ENCODE results near the gene SASH3. TPM values are rescaled to one million over a fixed set of nuclear protein-coding genes. Genes with fewer than 3 reads are reported as not detected.
"Not testable (repeated sequence)": the region's sequence is repeated elsewhere in the genome, so short reads cannot be mapped to it uniquely, and the experiment has no call there.

SASH3 gene
- 100 to 1,000 TPM; 126 to 133 TPM for total RNA-seq

DNA sequence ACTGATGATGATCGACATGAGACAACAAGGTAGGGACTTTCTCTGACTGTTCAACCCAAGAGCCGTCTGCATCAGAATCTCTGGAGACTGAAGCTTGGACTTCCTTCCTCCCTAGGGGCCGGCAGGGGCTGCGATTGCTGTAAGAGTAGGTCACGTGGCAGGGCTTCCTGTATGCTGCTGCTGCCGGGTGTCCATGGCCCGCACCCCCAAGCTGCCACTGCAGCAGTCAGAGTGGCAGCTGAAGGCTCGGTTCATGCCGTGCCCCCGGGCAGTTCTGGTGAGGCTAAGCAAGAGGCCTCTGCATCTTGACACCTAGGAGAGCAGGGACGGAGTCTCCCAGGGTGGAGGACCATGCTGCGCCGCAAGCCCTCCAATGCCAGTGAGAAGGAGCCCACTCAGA lies at the start of gene SASH3:
TSS of gene SASH3 (plus strand) at position 203 of the 400 bp plus-strand sequence. CDS start at position 352, 149 bp downstream.
- no peaks in the 10 kb centered on the region for H3K9me3 Mint-ChIP-seq
- H3K27ac Mint-ChIP-seq: peak within 1 kb of the TSS; percentile 97
- CTCF ChIA-PET: interaction anchor here (1.4 to 5.6 kb wide), 3 partner anchors 10 to 44 kb away, joined by 3 to 40 read pairs (median 9); no protein-coding TSS in a partner anchor
- no peaks in the 10 kb centered on the region for H3K27me3 Mint-ChIP-seq
- intact Hi-C loops (cut with micrococcal nuclease): loop anchor here (2.0 to 5.0 kb wide), 5 partner anchors 19 to 623 kb away; partner anchors contain the start of genes BCORL1, RAB33A and RBMX2
- H3K36me3 Mint-ChIP-seq: peaks cover 47% of the 10 kb centered on the region
- H3K4me3 Mint-ChIP-seq: peak within 1 kb of the TSS; percentile 79
- DNase-seq: peak; percentile 81
- peaks cover 50% of the 10 kb centered on the region for H3K4me1 Mint-ChIP-seq (ENCODE audit: low read depth)
- POLR2A ChIA-PET: interaction anchor here (0.9 to 8.2 kb wide), 3 partner anchors 9 to 21 kb away, joined by 3 to 58 read pairs (median 3); no protein-coding TSS in a partner anchor

DNA sequence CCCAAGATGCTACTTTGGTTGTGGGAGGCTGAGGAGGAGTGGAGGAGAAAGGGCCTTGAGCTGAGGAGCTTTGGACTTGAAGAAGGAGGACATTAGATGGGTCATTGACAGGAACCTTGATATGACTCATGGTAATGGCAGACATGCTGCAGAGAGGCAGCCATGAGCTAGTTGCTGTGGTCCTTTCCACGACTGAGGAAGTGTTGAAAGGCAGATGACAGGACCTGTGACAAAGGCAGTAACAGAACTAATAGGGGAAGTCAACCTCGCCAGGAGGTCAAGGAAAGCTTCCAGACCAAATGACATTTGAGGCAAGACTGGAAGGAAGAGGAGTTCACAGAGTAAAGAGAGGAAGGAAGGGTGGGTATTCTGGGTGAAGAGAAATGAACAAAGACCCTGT lies 48.5 kb upstream of the SASH3 start:
- Mint-ChIP-seq H3K27ac (no peak overlapping the region), H3K27me3 (no peaks in the 10 kb centered on the region), H3K4me3 (no peak overlapping the region), H3K4me1 (ENCODE audit: low read depth) (peaks cover 24% of the 10 kb centered on the region), H3K9me3 (no peaks in the 10 kb centered on the region), H3K36me3 (no peaks in the 10 kb centered on the region)
- no peak for DNase-seq
- intact Hi-C loops (cut with micrococcal nuclease): no loop called here
- ChIA-PET CTCF (no interaction called here), POLR2A (no interaction called here)

DNA sequence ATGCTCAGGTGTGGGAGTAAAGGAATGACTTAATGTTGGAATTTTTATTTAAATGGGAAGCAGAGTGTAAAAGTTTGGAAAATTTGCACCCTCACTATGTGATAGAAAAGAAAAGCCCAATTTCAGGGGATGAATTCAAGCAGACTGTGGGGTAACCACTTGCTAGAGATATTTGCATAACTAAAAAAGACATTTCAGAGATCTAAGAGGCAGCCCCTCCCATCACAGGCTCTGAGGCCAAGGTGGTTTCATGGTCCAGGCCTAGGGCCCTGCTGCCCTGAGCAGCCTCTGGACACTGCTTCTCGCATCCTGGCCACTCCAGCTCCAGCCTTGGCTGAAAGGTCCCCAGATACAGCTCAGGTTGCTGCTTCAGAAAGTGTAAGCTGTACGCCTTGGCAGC lies 46.9 kb upstream of the SASH3 start:
- ChIA-PET CTCF (no interaction called here), POLR2A (no interaction called here)
- Mint-ChIP-seq H3K36me3 (no peaks in the 10 kb centered on the region), H3K9me3 (no peaks in the 10 kb centered on the region), H3K27me3 (no peaks in the 10 kb centered on the region), H3K4me3 (no peak overlapping the region), H3K27ac (no peak overlapping the region), H3K4me1 (ENCODE audit: low read depth) (peaks cover 25% of the 10 kb centered on the region)
- intact Hi-C loops (cut with micrococcal nuclease): no loop called here
- no peak for DNase-seq

DNA sequence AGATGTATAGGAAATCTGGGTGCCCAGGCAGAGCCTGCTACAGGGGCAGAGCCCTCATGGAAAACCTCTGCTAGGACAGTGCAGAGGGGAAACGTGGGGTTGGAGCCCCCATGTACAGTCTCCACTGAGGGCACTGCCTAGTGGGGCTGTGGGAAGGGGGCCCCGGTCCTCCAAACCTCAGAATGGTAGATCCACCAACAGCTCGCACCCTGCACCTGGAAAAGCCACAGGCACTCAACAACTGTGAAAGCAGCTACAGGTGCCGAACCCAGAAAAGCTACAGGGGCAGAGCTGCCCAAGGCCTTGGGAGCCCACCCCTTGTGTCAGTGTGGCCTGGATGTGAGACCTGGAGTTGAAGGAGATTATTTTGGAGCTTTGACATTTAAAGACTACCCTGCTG lies 46.4 kb upstream of the SASH3 start:
- peaks cover 29% of the 10 kb centered on the region for H3K4me1 Mint-ChIP-seq (ENCODE audit: low read depth)
- H3K27ac Mint-ChIP-seq: no peak overlapping the region
- H3K27me3 Mint-ChIP-seq: no peaks in the 10 kb centered on the region
- intact Hi-C loops (cut with micrococcal nuclease): no loop called here
- POLR2A ChIA-PET: no interaction called here
- no peak for DNase-seq
- no peaks in the 10 kb centered on the region for H3K36me3 Mint-ChIP-seq
- CTCF ChIA-PET: no interaction called here
- H3K4me3 Mint-ChIP-seq: no peak overlapping the region
- H3K9me3 Mint-ChIP-seq: no peaks in the 10 kb centered on the region

DNA sequence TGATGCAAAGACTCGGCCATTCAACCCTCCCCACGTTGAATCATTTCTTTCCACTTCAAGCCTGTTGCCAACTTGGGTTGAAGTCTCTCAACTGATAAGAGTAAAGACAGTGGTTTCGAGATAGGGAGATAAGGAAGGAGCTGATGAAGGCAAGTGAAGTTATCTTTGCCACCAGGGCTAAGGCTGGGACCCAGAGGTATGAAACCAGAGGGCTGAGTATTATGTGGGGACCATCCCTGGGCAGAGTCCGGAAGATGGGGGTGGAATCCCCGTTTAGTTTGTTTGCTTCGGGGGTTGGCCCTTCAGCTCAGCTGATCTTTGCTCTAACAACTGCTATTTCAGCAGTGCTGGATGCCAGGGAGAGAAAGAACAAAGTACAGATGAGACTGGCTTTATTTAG lies 43.3 kb upstream of the SASH3 start:
- Mint-ChIP-seq H3K27ac (peak overlapping the region; percentile 3), H3K4me1 (ENCODE audit: low read depth) (peaks cover 18% of the 10 kb centered on the region), H3K36me3 (no peaks in the 10 kb centered on the region), H3K27me3 (no peaks in the 10 kb centered on the region), H3K4me3 (no peak overlapping the region), H3K9me3 (no peaks in the 10 kb centered on the region)
- POLR2A ChIA-PET: interaction anchor here (0.6 to 0.8 kb wide), 3 partner anchors 34 to 170 kb away, joined by 3 read pairs; no protein-coding TSS in a partner anchor
- CTCF ChIA-PET: interaction anchor here (1.2 to 2.5 kb wide), 4 partner anchors 10 to 100 kb away, joined by 3 to 12 read pairs (median 3); no protein-coding TSS in a partner anchor
- intact Hi-C loops (cut with micrococcal nuclease): no loop called here
- no peak for DNase-seq

DNA sequence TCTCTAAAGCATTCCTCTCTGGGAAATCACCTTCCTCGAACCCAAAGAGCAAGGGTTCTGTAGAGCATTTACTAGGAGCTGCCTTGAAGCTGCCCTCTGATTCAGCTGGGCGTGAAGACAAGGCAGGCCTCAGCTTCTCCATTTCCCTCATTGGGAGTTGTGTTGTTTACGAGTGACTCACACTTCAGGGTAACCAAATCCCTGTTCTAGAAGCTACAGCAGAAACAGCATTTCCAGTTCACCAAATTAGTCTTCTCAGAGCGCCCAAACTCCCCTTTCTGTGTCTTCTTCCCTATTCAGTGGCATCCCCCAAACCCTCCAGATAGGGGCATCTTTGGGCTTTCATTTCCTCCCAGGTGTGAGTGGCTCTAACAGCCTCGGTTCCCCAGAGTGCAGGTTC lies 41.8 kb upstream of the SASH3 start:
- intact Hi-C loops (cut with micrococcal nuclease): no loop called here
- ChIA-PET CTCF (interaction anchor here (1.0 kb wide), 1 partner anchor 11 kb away, joined by 7 read pairs; no protein-coding TSS in a partner anchor), POLR2A (interaction anchor here (0.6 kb wide), 1 partner anchor 34 kb away, joined by 5 read pairs; no protein-coding TSS in a partner anchor)
- Mint-ChIP-seq H3K9me3 (no peaks in the 10 kb centered on the region), H3K4me1 (ENCODE audit: low read depth) (peaks cover 21% of the 10 kb centered on the region), H3K4me3 (no peak overlapping the region), H3K27ac (no peak overlapping the region), H3K36me3 (no peaks in the 10 kb centered on the region), H3K27me3 (no peaks in the 10 kb centered on the region)
- DNase-seq: no peak

DNA sequence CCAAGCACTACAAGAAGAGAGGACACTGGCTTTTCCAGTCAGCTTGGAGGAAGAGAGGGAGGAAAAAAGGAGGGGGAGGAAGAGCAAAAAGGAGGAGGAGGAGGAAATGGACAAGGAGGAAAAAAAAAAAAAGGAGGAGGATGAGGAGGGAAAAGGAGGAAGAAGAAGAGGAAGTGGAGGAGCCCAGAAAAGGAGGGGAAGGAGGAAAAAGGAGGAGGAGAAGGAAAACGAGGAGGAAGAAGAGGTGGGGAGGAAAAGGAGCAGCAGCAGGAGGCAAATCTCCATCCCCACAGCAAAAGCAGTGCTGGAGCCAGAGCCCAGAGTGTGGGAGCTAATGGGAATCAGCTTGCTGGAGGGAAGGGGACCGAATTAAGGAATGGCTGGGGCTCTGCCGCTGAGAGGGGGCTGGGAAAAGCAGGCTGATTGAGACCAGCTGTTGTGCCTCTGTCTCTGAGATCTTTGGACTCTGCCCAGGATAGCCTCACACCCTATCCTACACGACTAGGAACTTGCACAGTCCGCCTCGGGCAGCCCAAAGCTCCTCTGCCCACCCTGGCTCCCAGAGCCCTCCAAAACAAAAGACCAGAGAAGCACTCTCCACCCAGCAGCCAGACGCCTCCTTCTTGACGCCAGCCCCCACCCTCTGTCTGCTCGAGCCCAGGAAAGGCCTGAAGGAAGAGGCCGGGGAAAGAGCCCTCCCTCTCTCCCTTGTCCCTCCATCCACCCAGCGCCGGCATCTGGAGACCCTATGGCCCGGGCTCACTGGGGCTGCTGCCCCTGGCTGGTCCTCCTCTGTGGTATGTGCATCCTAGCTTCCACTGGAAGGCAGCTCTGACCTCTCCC lies 41.1 kb upstream of the SASH3 start, which contains the start of gene XPNPEP2:
TSS of gene XPNPEP2 (plus strand) at position 514 of the 843 bp plus-strand sequence. CDS start at position 749, 235 bp downstream.
- no peak within 1 kb of the TSS for H3K27ac Mint-ChIP-seq
- peaks cover 25% of the 10 kb centered on the region for H3K4me1 Mint-ChIP-seq (ENCODE audit: low read depth)
- intact Hi-C loops (cut with micrococcal nuclease): no loop called here
- ChIA-PET POLR2A (interaction anchor here (0.6 kb wide), 1 partner anchor 33 kb away, joined by 5 read pairs; no protein-coding TSS in a partner anchor), CTCF (interaction anchor here (1.0 kb wide), 1 partner anchor 12 kb away, joined by 7 read pairs; no protein-coding TSS in a partner anchor)
- no peaks in the 10 kb centered on the region for H3K36me3 Mint-ChIP-seq
- no peaks in the 10 kb centered on the region for H3K9me3 Mint-ChIP-seq
- H3K4me3 Mint-ChIP-seq: no peak within 1 kb of the TSS
- DNase-seq: no peak
- H3K27me3 Mint-ChIP-seq: no peaks in the 10 kb centered on the region

DNA sequence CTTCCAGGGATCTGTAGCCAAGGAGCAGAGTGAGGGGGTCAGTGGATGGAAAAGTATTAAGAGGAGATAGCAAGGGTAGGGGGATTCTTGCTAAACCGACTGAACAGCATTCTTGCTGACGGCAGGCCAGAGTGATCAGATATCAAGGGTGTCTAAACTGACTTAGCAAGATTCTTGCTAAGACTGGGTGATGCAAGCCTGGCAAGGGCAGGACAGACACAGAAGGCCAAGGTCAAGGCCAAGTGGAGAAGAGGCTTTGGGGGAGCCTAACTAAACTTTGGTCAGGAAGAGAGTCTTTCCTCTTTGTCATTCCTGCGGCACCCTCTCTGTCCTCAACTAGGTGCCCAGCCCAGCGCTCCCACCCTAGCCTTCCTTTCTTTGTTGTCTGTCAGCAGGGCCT lies 40.2 kb upstream of the SASH3 start:
- no peak for DNase-seq
- intact Hi-C loops (cut with micrococcal nuclease): no loop called here
- Mint-ChIP-seq H3K27ac (no peak overlapping the region), H3K36me3 (no peaks in the 10 kb centered on the region), H3K27me3 (no peaks in the 10 kb centered on the region), H3K9me3 (no peaks in the 10 kb centered on the region), H3K4me1 (ENCODE audit: low read depth) (peaks cover 33% of the 10 kb centered on the region), H3K4me3 (no peak overlapping the region)
- CTCF ChIA-PET: no interaction called here
- POLR2A ChIA-PET: no interaction called here

DNA sequence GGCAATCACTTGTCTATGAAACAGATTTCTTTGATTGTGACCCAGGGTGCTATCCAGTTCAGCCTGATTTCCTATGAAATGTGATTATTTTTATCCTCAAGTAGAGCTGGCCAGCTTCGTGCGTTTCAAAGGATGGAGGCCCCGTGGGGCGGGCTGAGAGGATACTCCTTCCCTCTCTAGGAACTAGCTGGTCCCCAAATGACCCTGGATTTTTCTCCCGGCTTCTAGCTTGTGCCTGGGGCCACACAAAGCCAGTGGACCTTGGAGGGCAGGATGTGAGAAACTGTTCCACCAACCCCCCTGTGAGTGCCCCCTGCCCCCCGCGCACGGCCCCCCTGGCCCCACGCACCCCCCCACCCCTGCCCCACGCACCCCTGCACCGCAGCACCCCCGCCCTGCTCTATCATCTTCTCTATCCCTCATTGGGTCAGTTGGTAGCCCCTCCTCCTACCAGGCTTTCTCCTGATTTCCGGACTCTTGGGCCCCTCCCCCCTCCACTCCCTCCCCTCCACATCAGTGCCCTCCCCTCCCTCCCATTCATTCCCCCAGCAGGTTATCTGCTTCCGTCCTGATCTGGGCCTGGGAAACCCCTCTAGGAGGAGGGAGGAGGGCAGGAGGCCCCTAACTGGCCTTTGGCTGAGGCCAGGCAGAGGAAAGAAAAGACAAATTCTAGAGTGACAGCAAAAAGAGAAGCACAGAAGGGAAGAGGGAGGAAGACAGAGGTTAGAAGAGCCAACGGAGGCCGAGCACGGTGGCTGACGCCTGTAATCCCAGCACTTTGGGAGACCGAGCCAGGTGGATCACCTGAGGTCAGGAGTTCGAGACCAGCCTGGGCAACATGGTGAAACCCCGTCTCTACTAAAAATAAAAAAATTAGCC lies 37.6 kb upstream of the SASH3 start:
- ChIA-PET CTCF (no interaction called here), POLR2A (no interaction called here)
- Mint-ChIP-seq H3K9me3 (no peaks in the 10 kb centered on the region), H3K27ac (no peak overlapping the region), H3K4me1 (ENCODE audit: low read depth) (peaks cover 35% of the 10 kb centered on the region), H3K4me3 (no peak overlapping the region), H3K36me3 (no peaks in the 10 kb centered on the region), H3K27me3 (no peaks in the 10 kb centered on the region)
- intact Hi-C loops (cut with micrococcal nuclease): no loop called here
- no peak for DNase-seq

DNA sequence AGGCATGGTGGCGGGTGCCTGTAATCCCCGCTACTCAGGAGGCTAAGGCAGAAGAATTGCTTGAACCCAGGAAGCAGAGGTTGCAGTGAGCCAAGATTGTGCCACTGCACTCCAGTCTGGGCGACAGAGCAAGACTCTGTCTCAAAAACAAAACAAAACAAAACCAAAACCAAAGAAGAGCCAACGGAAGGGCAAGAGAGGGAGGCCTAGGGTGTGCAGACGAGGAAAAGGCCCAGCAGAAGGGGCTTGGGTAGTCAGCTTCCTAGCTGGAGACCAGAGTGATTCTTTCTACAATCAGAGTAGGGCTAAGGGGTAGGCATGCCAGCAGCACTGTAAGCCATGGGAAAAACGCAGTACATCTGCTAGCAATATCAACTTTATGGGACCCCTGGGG lies 37.0 kb upstream of the SASH3 start:
- H3K27me3 Mint-ChIP-seq; DNase-seq; H3K27ac Mint-ChIP-seq; CTCF ChIA-PET; intact Hi-C loops (cut with micrococcal nuclease); POLR2A ChIA-PET; H3K9me3 Mint-ChIP-seq; H3K4me3 Mint-ChIP-seq; H3K36me3 Mint-ChIP-seq: not testable (repeated sequence)
- H3K4me1 Mint-ChIP-seq (ENCODE audit: low read depth): peaks cover 34% of the 10 kb centered on the region

DNA sequence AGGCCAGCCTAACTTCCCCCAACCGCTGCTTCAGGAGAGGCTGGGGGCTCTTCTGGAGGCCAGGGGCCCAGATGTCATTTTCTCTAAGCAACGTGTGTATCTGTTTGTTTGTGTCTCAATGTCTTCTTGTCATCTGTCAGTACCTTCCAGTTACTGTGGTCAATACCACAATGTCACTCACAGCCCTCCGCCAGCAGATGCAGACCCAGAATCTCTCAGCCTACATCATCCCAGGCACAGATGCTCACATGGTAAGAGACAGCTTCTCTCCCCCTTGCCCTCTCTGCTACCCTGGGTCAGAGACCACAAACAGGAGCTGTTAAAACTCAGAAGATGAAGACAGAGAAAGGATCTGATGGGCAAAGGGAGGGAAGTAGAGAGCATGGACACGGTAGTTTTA lies 35.9 kb upstream of the SASH3 start:
- ChIA-PET POLR2A (interaction anchor here (1.0 kb wide), 1 partner anchor 52 kb away, joined by 3 read pairs; no protein-coding TSS in a partner anchor), CTCF (interaction anchor here (1.0 to 1.5 kb wide), 2 partner anchors 10 to 17 kb away, joined by 4 read pairs; no protein-coding TSS in a partner anchor)
- intact Hi-C loops (cut with micrococcal nuclease): no loop called here
- Mint-ChIP-seq H3K36me3 (no peaks in the 10 kb centered on the region), H3K9me3 (no peaks in the 10 kb centered on the region), H3K27me3 (no peaks in the 10 kb centered on the region), H3K27ac (peak overlapping the region; percentile 38), H3K4me1 (ENCODE audit: low read depth) (peaks cover 30% of the 10 kb centered on the region), H3K4me3 (no peak overlapping the region)
- DNase-seq: no peak
